GM12873 (cell line): ENCODE measurements around the gene SLC20A1.

Source experiments
- CTCF ChIP-seq: IDR thresholded peaks from 2 replicates; pipeline ENCODE4 v1.5.1; 2012; ENCODE audit warnings: low read depth, mild to moderate bottlenecking, moderate library complexity, low read length, control low read depth; ENCODE audit not compliant: insufficient read depth; ENCODE audit errors: missing control alignments

Gene SLC20A1

GRCh38 chr2:112644933-112645309 is 818 bp upstream of the SLC20A1 start:
- TF ChIP-seq CTCF = no peak

- TF ChIP-seq CTCF = no peak
Measured at GRCh38 chr2:112646102-112646719, 472 bp downstream of the SLC20A1 start.

GRCh38 chr2:112646791-112647689 is 1.3 kb downstream of the SLC20A1 start:
- TF ChIP-seq CTCF = no peak

- no peak for TF ChIP-seq CTCF
Measured at GRCh38 chr2:112648081-112648480, 2.3 kb downstream of the SLC20A1 start.

GRCh38 chr2:112656679-112657078 is 10.9 kb downstream of the SLC20A1 start:
- no peak for TF ChIP-seq CTCF

- TF ChIP-seq CTCF = no peak
Measured at GRCh38 chr2:112658301-112658700, 12.6 kb downstream of the SLC20A1 start.

- no peak for TF ChIP-seq CTCF
Measured at GRCh38 chr2:112658839-112659667, 13.3 kb downstream of the SLC20A1 start.
